ENCODE measurements around the gene ABCF1.

The ABCF1 gene

DNA sequence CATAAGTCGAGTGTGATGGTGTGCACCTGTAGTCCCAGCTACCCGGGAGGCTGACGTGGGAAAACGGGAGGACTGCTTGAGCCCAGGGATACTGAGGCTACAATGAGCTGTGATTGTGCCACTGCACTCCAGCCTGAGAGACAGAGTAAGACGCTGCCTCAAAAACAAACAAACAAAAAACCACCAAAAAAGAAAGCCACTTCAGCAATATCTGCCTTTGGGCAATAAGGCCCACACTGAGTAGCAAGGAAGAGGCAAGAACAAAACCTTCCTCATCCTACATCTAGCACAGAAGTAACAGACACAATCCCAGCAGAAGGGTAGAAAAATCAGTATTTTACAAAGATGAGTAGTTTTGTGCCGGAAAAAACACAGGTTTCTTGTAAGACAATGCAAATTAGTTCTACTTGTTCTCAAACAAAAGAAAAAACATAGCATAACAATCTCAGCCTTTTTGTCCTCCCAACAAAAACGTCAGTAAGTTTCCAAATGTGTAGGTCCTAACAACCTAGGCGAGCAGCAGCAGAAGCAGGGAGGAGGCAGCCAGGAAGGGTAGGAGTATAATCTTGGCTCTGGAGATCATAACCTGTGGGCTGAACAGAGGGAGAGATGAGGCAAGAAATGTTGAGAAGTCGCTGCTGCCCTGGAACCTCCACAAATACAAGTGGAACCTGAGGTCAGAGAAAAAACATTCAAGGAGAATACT is 40.1 kb downstream of the ABCF1 start:
- no peak for DNase-seq (ENCODE audit: low spot score)
- in situ Hi-C loops (cut with MboI; ENCODE audit: low pct_unique_long_range_greater_than_20kb, low sequenced_read_pairs, unreplicated experiment): no loop called here
- TF ChIP-seq, protein P1, sequence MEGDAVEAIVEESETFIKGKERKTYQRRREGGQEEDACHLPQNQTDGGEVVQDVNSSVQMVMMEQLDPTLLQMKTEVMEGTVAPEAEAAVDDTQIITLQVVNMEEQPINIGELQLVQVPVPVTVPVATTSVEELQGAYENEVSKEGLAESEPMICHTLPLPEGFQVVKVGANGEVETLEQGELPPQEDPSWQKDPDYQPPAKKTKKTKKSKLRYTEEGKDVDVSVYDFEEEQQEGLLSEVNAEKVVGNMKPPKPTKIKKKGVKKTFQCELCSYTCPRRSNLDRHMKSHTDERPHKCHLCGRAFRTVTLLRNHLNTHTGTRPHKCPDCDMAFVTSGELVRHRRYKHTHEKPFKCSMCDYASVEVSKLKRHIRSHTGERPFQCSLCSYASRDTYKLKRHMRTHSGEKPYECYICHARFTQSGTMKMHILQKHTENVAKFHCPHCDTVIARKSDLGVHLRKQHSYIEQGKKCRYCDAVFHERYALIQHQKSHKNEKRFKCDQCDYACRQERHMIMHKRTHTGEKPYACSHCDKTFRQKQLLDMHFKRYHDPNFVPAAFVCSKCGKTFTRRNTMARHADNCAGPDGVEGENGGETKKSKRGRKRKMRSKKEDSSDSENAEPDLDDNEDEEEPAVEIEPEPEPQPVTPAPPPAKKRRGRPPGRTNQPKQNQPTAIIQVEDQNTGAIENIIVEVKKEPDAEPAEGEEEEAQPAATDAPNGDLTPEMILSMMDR (IDR thresholded peaks at IDR 0.05; ENCODE audit: extremely low read depth, insufficient read depth, missing control alignments): no peak

DNA sequence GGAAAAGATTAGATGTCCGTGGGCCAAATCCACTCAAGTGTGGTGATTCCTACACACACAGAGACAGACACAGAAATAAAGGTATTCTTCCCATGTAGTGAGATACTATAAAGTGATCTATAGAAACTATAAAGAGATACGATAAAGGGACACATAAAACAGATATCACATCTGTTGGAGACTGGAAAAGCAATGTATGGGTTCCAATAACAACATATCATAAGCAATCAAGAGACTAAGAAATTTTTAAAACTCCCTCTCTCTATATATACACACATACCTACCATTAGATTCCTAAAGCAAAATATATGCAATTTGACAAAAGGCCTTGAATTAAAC is 40.6 kb downstream of the ABCF1 start:
- DNase-seq (ENCODE audit: low spot score): no peak
- in situ Hi-C loops (cut with MboI; ENCODE audit: low pct_unique_long_range_greater_than_20kb, low sequenced_read_pairs, unreplicated experiment): no loop called here
- TF ChIP-seq, protein P1 (IDR thresholded peaks at IDR 0.05; ENCODE audit: extremely low read depth, insufficient read depth, missing control alignments): no peak

DNA sequence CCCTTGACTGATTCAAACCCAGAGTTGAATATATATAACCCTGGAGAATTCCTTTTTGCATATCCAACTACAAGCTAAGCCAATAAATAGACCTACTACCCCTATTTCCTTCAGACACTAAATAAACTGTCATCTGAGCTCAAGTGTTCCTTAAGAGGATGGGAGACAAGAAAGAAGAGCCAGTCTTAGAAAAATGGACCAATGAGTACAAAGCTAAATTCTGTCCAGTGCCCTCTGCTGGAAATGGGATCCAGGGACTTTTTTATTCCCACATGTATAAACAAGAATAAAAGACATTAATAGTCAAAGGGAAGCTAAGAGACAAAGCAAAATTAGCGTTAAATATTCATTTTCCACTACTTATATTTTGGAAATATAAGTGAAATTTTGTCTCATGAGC is 41.0 kb downstream of the ABCF1 start:
- DNase-seq (ENCODE audit: low spot score): no peak
- TF ChIP-seq, protein P1 (IDR thresholded peaks at IDR 0.05; ENCODE audit: extremely low read depth, insufficient read depth, missing control alignments): no peak

DNA sequence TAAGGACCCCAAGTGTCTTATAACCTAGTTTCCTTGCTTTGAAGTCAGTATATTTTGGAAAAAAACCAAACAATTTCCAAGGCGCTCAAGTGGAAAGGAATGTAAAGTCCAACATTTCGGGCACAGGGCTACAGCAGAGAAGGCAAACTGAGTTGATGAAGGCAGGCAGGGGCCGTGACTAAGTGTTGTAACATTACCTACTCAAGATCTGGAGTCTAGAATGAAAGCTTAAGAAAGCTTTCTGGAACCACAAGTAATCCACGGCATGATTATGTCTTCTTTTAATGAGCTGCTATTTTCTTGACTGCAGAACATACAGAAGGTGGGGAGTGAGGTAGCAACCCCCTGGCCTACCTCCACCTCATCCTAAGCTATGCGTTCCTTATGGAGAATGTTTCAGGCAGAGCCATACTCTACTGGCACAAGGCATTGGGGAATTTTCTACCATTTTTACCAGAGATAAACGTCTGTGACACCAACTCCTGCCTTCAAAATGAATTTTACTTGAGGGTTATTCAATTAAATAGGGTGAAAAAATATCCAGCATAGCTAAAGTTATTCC is 41.5 kb downstream of the ABCF1 start:
- TF ChIP-seq, protein P1 (IDR thresholded peaks at IDR 0.05; ENCODE audit: extremely low read depth, insufficient read depth, missing control alignments): no peak
- no peak for DNase-seq (ENCODE audit: low spot score)
- in situ Hi-C loops (cut with MboI; ENCODE audit: low pct_unique_long_range_greater_than_20kb, low sequenced_read_pairs, unreplicated experiment): no loop called here

More for the DNA sequence above, 41.0 kb downstream of the ABCF1 start:
- in situ Hi-C loops (cut with MboI; ENCODE audit: low pct_unique_long_range_greater_than_20kb, low sequenced_read_pairs, unreplicated experiment): no loop called here

DNA sequence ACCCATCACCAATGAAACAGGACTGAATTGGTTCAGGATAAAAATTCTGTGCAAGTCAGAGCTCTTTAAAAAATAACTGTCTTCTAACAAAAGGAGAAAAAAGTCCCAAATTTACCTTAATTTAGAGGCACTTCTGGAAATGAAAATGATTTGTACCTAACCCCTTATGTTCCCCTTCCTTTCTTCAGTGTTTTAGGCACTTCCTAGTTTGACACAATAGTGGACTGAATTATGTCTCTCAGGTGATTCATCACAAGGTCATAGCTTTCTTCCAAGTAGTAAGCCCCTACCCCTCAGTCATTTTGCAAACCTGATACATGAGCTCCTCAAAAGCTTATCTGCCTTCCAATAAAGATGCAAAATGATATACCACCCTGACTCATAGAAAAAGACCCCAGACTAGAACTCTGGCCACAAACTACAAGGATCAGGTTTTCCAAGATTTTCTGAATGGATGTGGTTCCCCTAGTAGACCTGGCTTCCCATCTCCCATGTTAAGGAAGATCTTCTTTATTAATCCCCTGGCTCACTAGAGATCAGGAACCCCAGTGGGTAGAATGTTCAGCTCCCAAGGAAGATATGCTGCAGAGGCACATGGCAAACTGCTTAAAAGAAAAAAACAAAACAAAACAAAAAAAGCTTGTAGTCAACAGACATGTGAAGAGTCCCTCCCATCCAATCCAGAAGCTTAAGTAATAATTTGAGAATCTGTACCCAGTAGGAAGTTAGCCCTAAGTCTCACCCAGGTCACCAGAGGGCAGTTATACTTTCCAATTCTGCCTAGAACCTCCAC is 42.2 kb downstream of the ABCF1 start:
- in situ Hi-C loops (cut with MboI; ENCODE audit: low pct_unique_long_range_greater_than_20kb, low sequenced_read_pairs, unreplicated experiment): no loop called here
- TF ChIP-seq, protein P1 (IDR thresholded peaks at IDR 0.05; ENCODE audit: extremely low read depth, insufficient read depth, missing control alignments): no peak
- no peak for DNase-seq (ENCODE audit: low spot score)

DNA sequence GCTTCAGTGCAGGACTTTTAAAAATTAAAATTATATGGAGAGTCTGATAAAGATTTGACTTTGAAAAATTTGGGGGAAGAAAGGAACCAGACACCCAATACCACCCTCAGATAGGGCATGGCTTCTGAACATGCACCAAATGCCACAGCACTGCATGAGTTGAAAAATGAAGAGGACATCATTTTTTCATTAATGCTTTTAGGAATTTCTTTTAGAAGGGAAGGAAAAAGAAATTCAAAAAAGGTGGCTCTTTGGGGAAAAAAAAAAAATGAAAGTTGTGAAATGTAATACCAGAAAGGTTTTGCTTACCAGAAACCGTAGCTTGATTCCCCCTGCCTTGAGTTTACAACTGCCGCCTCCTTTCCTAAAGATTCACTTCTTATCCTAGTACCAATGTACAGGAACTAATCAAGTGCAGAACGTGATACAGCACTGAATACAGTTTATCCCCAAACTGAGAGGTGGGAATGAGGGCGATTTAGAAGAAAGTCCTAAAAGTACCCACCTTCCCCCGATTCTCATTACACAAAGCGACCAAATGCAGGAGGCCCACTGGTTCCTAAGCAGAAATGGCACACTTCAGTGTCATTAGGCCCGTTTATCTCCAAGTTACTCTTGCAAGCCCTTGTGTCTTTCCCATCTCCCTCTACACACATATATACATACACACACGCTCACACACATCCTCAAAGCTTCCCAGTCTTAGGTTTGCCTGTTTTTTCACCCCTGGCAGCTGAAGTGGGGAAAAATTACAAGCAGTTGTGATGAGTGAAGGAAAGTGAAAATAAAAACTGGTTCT is 43.0 kb downstream of the ABCF1 start:
- no peak for DNase-seq (ENCODE audit: low spot score)
- in situ Hi-C loops (cut with MboI; ENCODE audit: low pct_unique_long_range_greater_than_20kb, low sequenced_read_pairs, unreplicated experiment): no loop called here
- TF ChIP-seq, protein P1 (IDR thresholded peaks at IDR 0.05; ENCODE audit: extremely low read depth, insufficient read depth, missing control alignments): no peak

Measured in GM13977 (cell line).